CD4-positive, alpha-beta T cell treated with Interleukin-12 subunit alpha and Interleukin-12 subunit beta, for 1 hour (primary cell): ENCODE data around the gene TSPO2.

Experiments used
- DNase-seq: peaks from one replicate; pipeline ENCODE4 v3.0.0-alpha.2; 2020

The TSPO2 gene

GRCh38 chr6:41053041-41053440 lies 10.8 kb downstream of the TSPO2 start, which contains the start of gene APOBEC2:
APOBEC2 (plus strand) TSS chr6:41053202; CDS start chr6:41053348, 146 bp downstream.
- DNase-seq, result no peak

DNA sequence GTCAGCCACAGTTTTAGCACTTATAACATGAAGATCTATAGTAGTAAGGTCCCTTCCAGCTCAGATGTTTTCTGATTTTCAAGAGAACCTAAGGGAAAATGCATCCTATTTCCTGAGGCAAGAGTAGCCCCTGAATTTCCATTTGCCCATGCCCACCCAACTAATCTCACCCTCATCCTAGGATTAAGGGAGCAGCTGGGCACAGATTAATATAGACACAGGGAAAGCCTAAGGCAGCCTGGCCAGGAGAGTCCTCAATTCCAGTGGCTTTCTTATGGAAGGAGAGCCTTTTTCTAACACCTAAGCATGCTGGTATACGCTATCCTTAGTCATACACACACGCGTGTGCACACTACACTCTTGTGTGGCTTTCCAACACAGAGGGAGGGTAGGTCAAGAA lies 12.2 kb downstream of the TSPO2 start:
- DNase-seq, result no peak

GRCh38 chr6:41055149-41055548 lies 12.9 kb downstream of the TSPO2 start:
- DNase-seq, result no peak

DNA sequence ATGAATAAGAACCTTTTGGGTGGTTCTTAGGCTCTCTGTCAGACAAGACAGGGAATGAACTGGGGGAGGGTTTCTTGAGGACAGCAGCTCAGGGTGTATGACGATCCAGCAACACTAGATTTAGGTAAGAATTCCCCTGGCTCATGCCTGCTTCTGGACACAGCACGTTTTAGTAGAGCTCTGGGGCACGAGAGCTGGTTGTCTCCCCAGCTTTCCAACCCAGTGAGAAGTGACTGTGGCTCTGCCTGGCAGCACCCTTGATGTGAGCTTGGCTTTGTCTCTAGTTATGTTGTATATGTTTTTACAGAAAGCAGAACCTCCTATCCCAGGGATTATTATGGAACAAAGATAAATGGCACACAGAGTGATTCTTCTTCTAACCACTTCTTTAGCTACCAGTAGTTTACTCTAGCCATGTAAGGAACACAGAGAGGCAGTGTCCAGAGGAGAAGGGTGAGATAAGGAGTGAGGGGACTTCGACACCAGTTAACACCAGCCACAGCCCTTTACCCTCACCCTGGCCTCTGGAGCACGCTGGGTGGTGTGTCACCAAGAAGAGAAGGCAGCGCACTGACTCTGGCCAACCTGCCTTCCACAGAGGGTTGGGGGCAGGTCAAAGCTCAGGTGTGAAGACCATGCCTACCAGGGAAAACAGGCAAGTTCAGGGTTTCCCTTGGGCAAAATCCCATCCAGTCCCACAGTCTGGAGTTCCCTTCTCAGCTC lies 14.7 kb downstream of the TSPO2 start:
- no peak for DNase-seq

DNA sequence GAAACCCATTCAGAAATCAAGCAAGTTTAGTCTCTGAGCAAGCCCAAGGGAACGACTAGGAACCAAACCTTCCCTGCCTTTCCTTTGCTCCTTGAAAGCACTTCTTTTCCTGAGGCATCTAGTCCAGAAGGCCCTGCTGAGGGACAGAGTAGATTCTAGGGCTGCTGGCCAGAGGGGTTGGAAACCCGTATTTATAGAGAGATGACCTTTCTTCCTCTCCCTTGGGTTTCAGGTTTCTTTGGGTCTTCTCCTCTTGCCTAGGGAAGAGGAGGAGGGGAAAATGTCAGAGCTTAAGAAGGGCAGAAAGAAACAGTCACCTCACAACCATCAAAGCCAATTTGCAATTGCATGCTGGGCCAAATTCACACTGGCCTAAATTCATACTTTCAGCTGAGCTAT lies 16.5 kb downstream of the TSPO2 start:
- DNase-seq, result no peak

DNA sequence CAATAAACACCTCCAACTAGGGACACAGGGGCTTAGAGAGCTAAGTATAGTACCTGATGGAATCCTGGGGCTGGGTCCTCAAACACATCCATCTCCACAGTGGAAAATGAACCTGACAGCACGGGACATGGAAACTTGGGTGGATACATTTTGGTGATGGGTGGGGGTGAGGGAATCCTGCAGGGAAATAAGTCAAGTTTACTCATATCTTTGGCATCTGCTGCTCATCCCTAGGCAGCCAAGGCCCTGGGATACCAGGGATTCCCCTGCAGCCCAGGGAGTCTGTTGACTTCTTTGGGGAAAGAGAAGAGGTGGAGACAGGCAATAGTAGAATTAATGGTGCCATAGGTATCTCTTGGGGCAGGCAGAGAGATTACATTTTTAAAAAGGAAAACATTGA lies 17.3 kb downstream of the TSPO2 start:
- no peak for DNase-seq

GRCh38 chr6:41061196-41061726 lies 19.0 kb downstream of the TSPO2 start:
- DNase-seq, result no peak

- DNase-seq, result no peak
Observed at GRCh38 chr6:41062056-41062455, 19.8 kb downstream of the TSPO2 start.

- no peak for DNase-seq
Observed at GRCh38 chr6:41063884-41064285, 21.6 kb downstream of the TSPO2 start.

GRCh38 chr6:41064841-41065240 lies 22.6 kb downstream of the TSPO2 start:
- DNase-seq, result no peak

DNA sequence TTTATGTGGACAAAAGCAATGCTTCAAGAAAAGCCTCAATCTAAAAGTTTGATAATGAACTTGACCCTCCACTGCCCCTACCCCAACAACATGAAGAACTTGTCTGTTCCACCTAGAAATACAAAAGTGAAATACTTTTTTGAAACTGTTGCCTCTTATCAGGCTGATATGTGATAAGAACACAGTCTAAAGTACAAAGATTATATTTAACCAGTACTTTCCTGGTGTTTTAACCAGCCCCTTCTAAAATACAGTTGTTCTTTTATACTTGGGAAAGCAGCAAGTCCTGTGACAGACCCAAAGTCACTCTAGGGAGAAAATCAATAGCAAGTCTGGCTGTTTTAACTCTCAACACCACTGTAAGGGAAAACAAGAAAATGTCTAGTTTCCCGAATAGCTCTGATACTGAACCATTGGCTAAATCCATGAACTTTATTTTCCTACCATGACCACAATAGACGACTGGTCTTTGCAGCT lies 23.3 kb downstream of the TSPO2 start:
- no peak for DNase-seq

- DNase-seq, result peak; percentile 72
Observed at GRCh38 chr6:41066867-41067304, 24.6 kb downstream of the TSPO2 start.

- DNase-seq, result no peak
Observed at GRCh38 chr6:41071501-41071922, 29.2 kb downstream of the TSPO2 start.

- DNase-seq, result peak; percentile 100
Observed at GRCh38 chr6:41071923-41072835, 29.9 kb downstream of the TSPO2 start, which contains the start of gene OARD1. OARD1 (minus strand) TSS chr6:41072356; CDS start chr6:41071634, 722 bp downstream.

- no peak for DNase-seq
Observed at GRCh38 chr6:41072836-41073202, 30.6 kb downstream of the TSPO2 start, which contains the start of gene NFYA. NFYA (plus strand) TSS chr6:41072974; CDS start chr6:41079090, 6,116 bp downstream.

DNA sequence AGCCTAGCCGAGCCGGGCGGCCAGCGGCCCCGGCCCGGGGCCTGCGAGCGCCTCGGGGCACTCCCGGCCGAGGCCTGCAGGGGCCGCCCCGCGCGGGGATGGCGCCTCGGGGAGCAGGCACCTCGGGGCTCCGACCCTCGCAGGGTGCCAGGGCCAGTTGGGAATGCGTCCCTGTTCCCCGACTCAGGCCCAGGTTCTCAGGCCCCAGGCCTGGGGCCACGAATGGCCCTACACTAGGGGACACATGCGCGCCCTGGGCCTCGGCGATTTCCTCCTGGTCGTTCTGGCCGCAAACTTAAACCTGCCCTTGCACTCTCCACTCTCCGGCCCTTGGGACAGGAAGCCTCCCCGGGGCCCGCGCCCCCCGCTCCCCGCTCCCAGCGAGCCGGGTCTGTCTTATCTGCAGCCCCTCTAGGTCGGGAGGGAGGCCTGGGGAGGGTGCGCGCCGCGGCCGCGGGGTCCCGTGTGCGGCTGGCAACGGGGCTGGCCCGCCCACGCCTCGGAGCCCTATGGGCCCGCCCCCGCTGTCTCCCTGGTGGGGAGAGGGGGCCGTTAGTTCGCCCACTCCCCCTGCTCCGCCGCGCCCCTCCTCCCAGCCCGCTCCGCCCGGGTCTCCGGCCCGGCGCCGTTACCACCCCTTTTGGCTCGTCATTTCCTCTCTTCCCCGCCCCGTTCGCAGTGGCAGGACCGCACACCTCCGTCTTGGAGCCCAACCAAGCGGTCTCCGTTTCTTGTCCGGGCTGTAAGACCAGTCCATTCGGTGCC lies 31.1 kb downstream of the TSPO2 start:
- DNase-seq, result peak; percentile 90

DNA sequence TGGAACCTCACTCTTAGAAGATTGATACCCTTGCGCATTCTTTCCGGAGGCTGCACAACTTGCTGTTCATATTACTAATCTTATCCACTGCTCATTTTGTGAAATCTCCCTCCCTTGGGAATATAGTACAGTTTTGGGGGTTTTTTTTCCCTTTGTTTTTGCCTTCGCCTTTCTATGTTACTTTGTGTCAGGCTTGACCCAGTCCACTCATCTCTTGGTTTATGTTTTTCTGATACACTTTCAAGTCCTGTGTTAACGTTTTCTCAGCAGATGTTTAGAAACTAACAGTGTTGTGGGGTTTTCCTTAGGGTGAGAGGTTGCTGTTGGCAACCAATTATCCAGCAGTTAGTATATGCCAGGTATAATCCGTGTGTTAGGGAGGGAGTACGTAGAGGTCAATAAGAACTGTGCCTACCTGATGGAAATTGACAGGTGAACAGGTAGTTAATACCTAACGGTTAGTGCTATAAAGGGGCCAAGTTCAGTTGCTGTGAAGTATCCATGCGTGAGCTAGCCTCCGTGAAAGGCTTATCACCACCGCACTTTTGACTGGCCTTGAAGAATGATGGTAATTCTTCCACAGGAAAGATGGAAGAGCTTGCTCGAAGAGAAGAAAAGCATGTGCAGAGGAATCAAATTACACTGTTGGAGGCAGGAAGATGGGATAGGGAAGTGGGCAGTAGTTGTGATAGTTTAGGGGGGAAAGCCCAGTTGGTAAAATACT lies 31.9 kb downstream of the TSPO2 start:
- peak; percentile 63 for DNase-seq

GRCh38 chr6:41074692-41075436 lies 32.6 kb downstream of the TSPO2 start:
- DNase-seq, result no peak

DNA sequence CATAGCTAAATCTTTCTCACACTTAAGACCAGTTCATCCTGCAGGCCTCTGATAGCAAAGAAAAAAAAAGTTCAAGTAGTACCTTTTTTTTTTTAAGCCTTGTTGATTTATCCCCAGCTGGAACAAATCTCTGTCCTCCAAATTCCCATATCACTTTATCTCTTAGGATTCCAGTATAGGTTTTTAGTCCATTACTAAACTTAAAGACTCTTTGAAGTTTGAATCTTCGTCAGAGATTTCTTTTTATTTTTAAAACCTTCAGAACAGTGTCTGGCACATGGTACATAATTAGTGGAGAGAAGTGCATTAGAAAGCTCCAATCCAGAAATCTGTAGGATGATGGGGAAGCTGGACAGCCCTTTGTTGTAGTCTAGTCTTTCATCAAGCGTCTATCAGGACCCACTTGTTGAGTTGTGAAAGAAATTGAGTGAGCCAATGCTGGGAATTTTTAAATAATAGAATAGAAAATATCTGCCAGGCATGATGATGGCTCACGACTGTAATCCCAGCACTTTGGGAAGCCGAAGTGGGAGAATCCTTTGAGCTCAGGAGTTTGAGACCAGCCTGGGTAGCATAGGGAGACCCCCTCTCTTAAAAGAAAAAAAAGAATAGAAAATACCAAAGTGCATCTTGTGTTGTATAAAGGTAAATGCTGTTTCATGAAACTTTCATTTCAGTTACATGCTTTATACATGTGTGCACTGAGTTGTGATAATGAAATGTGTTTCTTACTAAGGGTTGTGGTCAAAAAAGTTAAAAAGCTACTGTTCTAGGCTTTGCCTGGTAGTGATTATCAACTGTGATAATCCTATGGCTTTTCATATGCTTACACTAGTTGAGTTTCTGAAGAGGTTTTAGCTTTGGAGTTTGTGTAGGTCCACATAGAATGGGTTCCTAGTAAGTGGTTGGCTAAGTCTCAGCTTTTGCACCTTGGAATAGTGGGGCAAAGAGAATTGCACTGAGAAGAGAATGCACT lies 33.7 kb downstream of the TSPO2 start:
- DNase-seq, result no peak

DNA sequence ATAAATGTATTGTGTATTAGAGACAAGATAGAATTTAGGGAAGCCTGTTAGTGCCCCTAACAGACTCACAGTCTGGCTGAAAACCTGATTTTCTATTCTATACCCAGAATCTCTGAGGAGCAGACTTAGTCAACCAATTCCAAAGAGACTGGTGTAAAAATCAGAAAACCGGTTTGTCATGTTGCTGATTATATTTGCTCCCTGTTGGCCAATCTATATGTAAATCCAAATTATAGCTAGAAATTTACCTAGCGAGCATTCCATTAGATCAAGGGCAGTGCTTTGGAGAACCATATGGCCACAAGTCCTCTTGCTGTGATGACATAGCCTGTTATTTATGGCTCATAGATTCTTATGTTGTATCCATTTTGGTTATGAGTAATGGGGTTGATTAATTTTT lies 35.3 kb downstream of the TSPO2 start:
- no peak for DNase-seq
